Lung (tissue), 12 donors: ENCODE data around the gene TMEM239. TPM values are rescaled to one million over a fixed set of nuclear protein-coding genes. Genes with fewer than 3 reads are reported as not detected.
"Not testable (repeated sequence)": the region's sequence is repeated elsewhere in the genome, so short reads cannot be mapped to it uniquely, and the experiment has no call there.

Source experiments
- ATAC-seq: fragments of 200-7000 bp; cut with Tn5 transposase; one replicate; pipeline ENCODE4 v1.9.1; 2020; ENCODE audit warnings: moderate number of reproducible peaks; ENCODE audit not compliant: insufficient read depth, low FRiP score
- DNase-seq, 3 donors: peaks; one replicate each; pipeline ENCODE4 v3.0.0-alpha.2; 2013 to 2017
- H3K27ac ChIP-seq, 2 donors: one replicate each; pipeline ENCODE4 v1.5.1; 2013; ENCODE audit warnings: mild to moderate bottlenecking in 2 of 2, moderate library complexity in 2 of 2, control low read depth in 1 of 2, inconsistent platforms in 1 of 2, low read depth in 1 of 2, low read length in 1 of 2
- H3K27me3 ChIP-seq, 3 donors: one replicate each; pipeline ENCODE4 v1.5.1; 2013; ENCODE audit warnings: low read length in 2 of 3; ENCODE audit not compliant: control insufficient read depth in 3 of 3, insufficient read depth in 3 of 3
- H3K36me3 ChIP-seq, 4 donors: one replicate each; pipeline ENCODE4 v1.5.1; 2013; ENCODE audit warnings: low read length in 4 of 4, mild to moderate bottlenecking in 1 of 4, moderate library complexity in 1 of 4; ENCODE audit not compliant: control insufficient read depth in 4 of 4, insufficient read depth in 4 of 4
- H3K4me1 ChIP-seq, 5 donors: one replicate each; pipeline ENCODE4 v1.5.1; 2013; ENCODE audit warnings: low read length in 5 of 5, mild to moderate bottlenecking in 2 of 5, moderate library complexity in 1 of 5; ENCODE audit not compliant: control insufficient read depth in 5 of 5, insufficient read depth in 5 of 5
- H3K4me3 ChIP-seq: one replicate; pipeline ENCODE4 v1.5.1; 2013; ENCODE audit warnings: mild to moderate bottlenecking, control low read depth, moderate library complexity
- H3K9ac ChIP-seq, 2 donors: one replicate each; pipeline ENCODE4 v1.5.1; 2013; ENCODE audit warnings: low read length in 2 of 2, control low read depth in 1 of 2; ENCODE audit not compliant: insufficient read depth in 1 of 2
- H3K9me3 ChIP-seq, 4 donors: one replicate each; pipeline ENCODE4 v1.5.1; 2013; ENCODE audit warnings: low read length in 3 of 4, mild to moderate bottlenecking in 1 of 4, moderate library complexity in 1 of 4; ENCODE audit not compliant: control insufficient read depth in 4 of 4, insufficient read depth in 3 of 4
- WGBS, 2 donors: extraction: QIAGEN DNeasy Blood & Tissue Kit; methylation state at CpG; one replicate each; pipeline ENCODE4 v1.1.7; 2013; 5-methylcytosine and 5-hydroxymethylcytosine counted together
- polyA plus RNA-seq, 2 donors: library from polyadenylated mRNA; stranded (reverse); fragments of 200-250 nt; gene quantifications; one replicate each; pipeline ENCODE4 v1.2.1, GENCODE V29; 2013
- total RNA-seq, 2 donors: library from RNA; depleted of rRNA in 1 of 2; stranded (reverse); fragments of >200 nt in 1 of 2; gene quantifications; one replicate each; pipeline ENCODE4 v1.2.1, GENCODE V29; 2014 to 2021
- TF ChIP-seq, protein P1 (sequence below): IDR thresholded peaks from 2 replicates; pipeline ENCODE4 v1.5.1; 2012; ENCODE audit warnings: mild to moderate bottlenecking; ENCODE audit errors: control extremely low read depth, extremely low read depth
- donor health status: control.
- donor health status: control.
- donor health status: Bipolar disorder and iron deficiency.
- donor health status: healthy.
- donor health status: DM: yes; HTN: yes; CAD: no.

TMEM239 gene
- total and polyA plus RNA-seq, 4 donors, result not detected

DNA sequence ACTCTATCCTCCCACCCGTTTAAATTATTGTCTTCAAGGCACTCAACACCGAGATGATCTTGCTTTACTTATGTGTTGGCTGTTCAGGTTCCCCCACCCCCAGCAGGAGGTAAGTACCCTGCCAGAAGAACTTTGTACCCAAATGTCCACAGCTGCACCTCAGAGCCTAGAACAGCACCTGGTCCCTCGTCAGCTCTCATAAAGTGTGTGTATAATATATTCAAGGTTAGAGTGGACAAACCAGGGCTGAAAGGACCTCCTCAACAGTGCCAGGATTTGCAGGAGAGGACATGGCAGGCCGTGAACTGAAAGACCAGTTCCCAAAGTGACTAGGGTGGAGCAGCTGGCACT is 9.8 kb upstream of the TMEM239 start:
- Histone ChIP-seq H3K4me1 (peaks cover 0 to 2% (median 0%) of the 10 kb centered on the region in 5 donors), H3K27me3 (peaks cover 4 to 63% (median 35%) of the 10 kb centered on the region in 3 donors), H3K4me3 (no peak overlapping the region), H3K27ac (no peak overlapping the region), H3K36me3 (no peaks in the 10 kb centered on the region), H3K9me3 (no peaks in the 10 kb centered on the region), H3K9ac (no peak overlapping the region)
- TF ChIP-seq, protein P1, sequence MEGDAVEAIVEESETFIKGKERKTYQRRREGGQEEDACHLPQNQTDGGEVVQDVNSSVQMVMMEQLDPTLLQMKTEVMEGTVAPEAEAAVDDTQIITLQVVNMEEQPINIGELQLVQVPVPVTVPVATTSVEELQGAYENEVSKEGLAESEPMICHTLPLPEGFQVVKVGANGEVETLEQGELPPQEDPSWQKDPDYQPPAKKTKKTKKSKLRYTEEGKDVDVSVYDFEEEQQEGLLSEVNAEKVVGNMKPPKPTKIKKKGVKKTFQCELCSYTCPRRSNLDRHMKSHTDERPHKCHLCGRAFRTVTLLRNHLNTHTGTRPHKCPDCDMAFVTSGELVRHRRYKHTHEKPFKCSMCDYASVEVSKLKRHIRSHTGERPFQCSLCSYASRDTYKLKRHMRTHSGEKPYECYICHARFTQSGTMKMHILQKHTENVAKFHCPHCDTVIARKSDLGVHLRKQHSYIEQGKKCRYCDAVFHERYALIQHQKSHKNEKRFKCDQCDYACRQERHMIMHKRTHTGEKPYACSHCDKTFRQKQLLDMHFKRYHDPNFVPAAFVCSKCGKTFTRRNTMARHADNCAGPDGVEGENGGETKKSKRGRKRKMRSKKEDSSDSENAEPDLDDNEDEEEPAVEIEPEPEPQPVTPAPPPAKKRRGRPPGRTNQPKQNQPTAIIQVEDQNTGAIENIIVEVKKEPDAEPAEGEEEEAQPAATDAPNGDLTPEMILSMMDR, result no peak
- 54 to 66% methylated on average over 4 of the region's 4 CpGs for WGBS, 2 donors
- no peak for DNase-seq
- no peak for ATAC-seq

DNA sequence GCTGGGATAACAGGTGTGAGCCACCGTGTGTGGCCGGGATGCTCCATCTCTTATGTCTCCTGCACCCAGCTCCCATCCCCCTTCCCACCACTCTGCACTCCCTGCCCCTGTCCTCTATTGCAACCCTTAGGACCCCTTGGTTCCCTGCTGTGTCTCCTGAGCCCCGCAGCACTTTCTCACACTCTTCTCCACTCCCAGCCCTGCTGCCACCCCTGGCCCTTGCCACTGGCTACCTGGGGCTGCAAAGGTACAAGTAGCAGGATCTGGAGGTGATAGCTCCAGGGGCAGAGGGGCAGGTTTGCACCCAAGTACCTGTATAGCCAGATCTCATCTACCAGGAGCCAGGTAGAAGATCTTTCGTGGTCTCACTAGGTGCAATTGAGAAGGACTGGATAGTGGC is 9.1 kb upstream of the TMEM239 start:
- Histone ChIP-seq H3K27ac (no peak overlapping the region), H3K4me1 (peaks cover 0 to 2% (median 0%) of the 10 kb centered on the region in 5 donors), H3K4me3 (no peak overlapping the region), H3K9me3 (no peaks in the 10 kb centered on the region), H3K9ac (no peak overlapping the region), H3K36me3 (no peaks in the 10 kb centered on the region), H3K27me3 (peaks cover 4 to 59% (median 35%) of the 10 kb centered on the region in 3 donors)
- TF ChIP-seq, protein P1, result no peak
- 84 to 88% methylated on average over 4 of the region's 4 CpGs for WGBS, 2 donors
- DNase-seq (no peak), ATAC-seq (no peak)

DNA sequence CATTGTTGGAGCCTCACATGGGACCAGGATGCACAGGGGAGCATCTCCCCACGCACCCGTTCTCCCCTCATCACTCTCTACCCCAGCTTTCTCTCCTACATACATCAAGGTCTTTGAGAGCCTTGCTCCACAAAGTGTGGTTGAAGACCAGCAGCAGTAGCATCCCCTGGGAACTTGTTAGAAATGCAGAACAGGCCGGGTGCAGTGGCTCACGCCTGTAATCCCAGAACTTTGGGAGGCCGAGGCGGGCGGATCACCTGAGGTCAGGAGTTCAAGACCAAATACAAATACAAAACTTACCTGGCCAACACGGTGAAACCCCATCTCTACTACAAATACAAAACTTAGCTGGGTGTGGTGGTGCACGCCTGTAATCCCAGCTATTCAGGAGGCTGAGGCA is 8.2 kb upstream of the TMEM239 start:
- not testable (repeated sequence) for H3K27ac ChIP-seq, H3K9ac ChIP-seq, ATAC-seq, H3K36me3 ChIP-seq, H3K4me1 ChIP-seq, DNase-seq, H3K9me3 ChIP-seq, H3K4me3 ChIP-seq
- 82 to 84% methylated on average over 9 of the region's 9 CpGs for whole genome bisulfite sequencing, 2 donors
- peaks cover 4 to 52% (median 30%) of the 10 kb centered on the region in 3 donors for H3K27me3 ChIP-seq

DNA sequence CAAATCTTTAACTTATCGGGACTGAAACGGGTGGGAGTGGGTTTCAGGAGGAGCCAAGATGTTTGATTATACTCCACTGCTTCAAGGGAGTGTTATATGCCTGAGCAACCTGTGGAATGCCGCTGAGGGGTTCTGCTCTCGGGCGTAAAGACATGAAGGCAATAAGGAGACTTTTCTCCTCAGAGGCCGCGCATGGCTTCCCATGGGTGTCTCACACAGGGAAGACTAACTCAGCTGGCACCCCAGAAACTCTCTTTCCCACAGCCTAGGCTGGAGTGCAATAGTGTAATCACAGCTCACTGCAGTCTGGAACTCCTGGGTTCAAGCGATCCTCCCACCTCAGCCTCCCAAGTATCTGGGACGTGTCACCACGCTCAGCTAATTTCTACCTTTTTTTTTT is 6.5 kb upstream of the TMEM239 start:
- H3K9ac ChIP-seq, result no peak overlapping the region
- no peaks in the 10 kb centered on the region for H3K36me3 ChIP-seq
- TF ChIP-seq, protein P1, result no peak
- H3K9me3 ChIP-seq, result peaks cover 0 to 2% (median 0%) of the 10 kb centered on the region in 4 donors
- H3K4me1 ChIP-seq, result peaks cover 0 to 2% (median 0%) of the 10 kb centered on the region in 5 donors
- H3K27me3 ChIP-seq, result peaks cover 0 to 38% (median 19%) of the 10 kb centered on the region in 3 donors
- no peak for ATAC-seq
- no peak overlapping the region for H3K4me3 ChIP-seq
- 89 to 97% methylated on average over 10 of the region's 10 CpGs for WGBS, 2 donors
- no peak for DNase-seq
- no peak overlapping the region for H3K27ac ChIP-seq
